NCI-H146 (cell line): Measurements from ENCODE around the gene EEPD1.
"Not testable (repeated sequence)": the region's sequence is repeated elsewhere in the genome, so short reads cannot be mapped to it uniquely, and the experiment has no call there.

ENCODE experiments used
- DNase-seq: peaks from one replicate; lab custom pipeline; 2025; lab: John Stamatoyannopoulos, UW

EEPD1 gene

DNA sequence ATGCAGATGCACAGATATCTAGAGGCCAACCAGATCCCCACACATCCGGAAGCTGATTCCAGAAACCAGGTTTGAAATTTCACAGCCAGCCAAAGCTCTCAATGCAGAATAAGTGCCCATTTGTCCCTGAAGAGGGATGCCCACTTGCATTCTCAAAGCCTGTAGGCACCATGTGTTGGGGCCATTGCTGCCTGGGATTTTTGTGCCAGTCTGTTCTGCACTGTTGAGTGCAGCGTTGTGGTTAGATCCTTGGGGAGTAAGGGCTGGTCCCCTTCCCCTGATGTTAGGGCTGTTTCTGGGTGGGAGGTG lies 62.4 kb downstream of the EEPD1 start:
- no peak for DNase-seq

DNA sequence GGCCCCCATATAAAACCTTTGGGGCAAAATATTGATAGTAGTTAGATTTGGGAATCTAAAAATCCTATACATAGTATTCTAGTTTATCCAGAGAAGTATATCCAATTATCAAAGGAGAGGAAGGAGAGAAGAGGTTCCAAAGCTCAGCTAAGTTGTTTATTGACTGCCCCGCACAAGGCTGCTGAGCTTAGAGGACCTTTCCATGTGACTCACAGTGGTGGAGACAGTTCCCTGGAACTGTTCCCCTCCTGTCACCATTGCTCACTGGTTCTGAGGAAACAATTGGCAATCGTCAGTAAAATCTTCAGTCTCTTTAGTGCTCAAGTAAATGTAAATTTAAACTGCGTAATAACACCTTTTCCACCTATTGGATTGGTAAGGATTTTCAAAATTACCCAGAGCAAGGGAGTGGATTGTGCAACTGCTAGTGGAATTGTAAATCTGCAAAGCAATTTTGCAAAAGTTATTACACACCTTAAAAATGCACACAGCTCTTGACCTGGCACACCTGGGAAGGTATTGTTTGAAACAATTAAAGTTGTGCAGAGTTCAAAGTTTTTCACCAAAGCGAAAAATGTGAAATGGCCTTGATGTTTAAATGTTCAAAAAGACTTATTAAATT lies 63.1 kb downstream of the EEPD1 start:
- DNase-seq, result no peak

GRCh38 chr7:36217211-36217960 lies 64.3 kb downstream of the EEPD1 start:
- no peak for DNase-seq

GRCh38 chr7:36217961-36218284 lies 64.9 kb downstream of the EEPD1 start:
- no peak for DNase-seq

DNA sequence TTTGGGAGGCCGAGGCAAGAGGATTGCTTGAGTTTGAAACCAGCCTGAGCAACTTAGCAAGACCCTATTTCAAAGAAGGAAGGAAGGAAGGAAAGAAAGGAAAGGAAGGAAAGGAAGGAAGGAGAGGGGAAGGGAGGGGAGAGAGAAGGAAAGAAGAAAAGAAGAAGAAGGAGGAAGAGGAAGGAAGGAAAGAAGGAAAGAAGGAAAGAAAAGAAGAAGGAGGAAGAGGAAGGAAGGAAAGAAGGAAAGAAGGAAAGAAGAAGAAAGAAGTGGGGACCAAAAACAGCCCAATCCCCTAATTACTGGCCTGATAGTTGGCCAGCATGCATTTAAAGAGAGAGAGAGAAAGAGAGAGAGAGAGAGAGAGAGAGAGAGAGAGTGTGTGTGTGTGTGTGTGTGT lies 66.4 kb downstream of the EEPD1 start:
- DNase-seq, result no peak

GRCh38 chr7:36223851-36224250 lies 70.8 kb downstream of the EEPD1 start:
- no peak for DNase-seq

DNA sequence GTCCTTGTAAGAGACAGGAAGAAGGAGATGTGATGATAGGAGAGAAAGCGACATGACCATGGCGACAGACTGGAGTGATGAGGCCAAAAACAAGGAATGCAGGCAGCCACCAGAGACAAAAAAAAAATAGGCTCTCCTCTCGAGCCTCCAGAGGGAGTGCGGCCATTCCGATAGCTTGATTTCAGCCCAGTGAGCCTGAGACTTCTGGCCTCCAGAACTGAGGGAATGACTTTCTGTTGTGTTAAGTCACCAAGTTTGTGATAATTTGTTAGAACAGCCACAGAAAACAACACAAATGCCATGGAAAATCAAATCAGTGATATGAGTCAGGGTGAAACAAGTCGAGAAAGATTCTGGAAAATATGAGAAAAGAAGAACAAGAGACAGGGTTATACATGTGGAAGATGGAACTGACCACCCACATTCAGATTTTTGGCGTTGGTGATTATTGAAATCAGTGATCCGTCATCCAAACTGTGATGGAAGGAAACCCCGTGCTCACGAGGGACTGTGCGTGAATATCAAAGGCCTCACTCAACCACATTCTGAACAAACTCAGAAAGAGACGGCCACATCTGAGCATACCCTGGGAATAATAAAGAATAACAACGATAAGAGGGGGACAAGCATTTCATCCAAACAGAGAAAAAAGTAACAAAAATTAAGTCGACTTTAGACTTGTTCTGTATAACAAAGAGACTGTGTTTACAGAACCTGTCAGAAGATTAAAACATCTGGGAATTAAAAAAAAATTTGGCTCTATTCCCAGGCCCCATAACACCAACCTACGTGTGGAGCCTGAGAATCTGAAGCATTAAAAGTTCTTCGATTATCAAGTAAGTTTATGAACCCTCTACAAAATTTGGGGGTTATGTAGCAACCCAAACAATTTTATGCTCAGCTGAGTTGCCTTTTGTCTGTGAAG lies 72.1 kb downstream of the EEPD1 start:
- no peak for DNase-seq

GRCh38 chr7:36226151-36226550 lies 73.1 kb downstream of the EEPD1 start:
- no peak for DNase-seq

DNA sequence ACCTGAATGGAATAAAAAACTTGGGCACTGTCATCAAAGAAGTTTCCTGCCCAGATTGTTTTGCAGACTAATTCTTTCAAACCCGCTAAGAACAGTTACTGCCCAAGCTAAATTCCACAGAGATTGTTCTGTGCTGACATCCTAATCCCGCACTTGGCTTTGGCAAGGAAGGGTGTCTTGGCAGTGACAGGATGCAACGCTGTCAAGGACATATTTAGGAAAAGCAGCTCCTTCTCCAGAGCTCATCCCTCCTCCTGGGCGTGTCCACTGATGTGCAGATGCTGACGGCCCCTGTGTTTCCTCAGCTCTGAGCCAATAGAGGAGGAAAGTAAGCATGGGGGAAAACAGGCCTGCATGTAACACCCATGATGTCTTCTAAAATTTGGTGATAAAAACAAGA lies 74.2 kb downstream of the EEPD1 start:
- DNase-seq, result no peak

- DNase-seq, result no peak
These were observed 75.0 kb downstream of the EEPD1 start for GRCh38 chr7:36228039-36228438.

GRCh38 chr7:36231406-36231805 lies 78.4 kb downstream of the EEPD1 start:
- DNase-seq, result no peak

GRCh38 chr7:36232555-36232954 lies 79.5 kb downstream of the EEPD1 start:
- no peak for DNase-seq

GRCh38 chr7:36232971-36233550 lies 80.0 kb downstream of the EEPD1 start:
- DNase-seq, result peak; percentile 40

DNA sequence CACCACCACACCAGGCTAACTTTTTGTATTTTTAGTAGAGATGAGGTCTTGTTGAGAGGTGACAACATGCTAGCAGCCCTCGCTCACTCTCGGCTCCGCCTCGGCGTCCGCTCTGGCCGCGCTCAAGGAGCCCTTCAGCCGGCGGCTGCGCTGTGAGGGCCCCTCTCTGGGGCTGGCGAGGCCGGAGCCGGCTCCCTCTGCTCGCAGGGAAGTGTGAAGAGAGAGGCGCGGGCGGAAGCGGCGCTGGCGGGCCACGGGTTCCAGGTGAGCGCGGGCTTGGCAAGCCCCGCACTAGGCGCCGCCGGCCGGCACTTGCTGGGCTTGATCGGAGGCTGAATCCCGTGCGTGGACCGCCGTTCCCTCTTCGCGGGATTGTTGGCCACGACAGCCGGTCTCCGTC lies 83.0 kb downstream of the EEPD1 start:
- DNase-seq, result no peak

GRCh38 chr7:36238138-36238537 lies 85.1 kb downstream of the EEPD1 start:
- DNase-seq, result no peak

DNA sequence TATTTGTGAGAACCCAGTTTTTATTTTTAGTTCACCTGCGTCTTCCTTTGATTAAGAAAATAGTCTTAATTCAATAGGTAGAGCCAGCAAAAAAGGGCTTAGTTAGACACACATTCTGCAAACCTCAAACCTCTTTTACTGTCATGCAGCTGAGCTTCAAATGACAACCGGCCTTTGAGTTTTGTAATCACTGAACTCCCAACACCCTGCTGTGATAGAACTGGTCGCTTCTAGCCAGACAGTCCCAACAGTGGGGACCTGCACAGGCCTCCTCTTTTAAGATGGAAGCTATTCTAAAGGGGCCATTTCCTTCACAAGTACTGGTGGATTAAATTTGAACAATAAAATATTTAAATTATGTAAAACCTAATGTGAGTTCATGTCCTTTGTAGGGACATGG lies 90.3 kb downstream of the EEPD1 start:
- peak; percentile 2 for DNase-seq

DNA sequence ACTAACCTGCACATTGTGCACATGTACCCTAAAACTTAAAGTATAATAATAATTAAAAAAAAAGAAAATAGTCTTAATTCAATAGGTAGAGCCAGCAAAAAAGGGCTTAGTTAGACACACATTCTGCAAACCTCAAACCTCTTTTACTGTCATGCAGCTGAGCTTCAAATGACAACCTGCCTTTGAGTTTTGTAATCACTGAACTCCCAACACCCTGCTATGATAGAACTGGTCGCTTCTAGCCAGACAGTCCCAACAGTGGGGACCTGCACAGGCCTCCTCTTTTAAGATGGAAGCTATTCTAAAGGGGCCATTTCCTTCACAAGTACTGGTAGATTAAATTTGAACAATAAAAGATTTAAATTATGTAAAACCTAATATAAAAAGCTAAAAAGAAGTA lies 90.9 kb downstream of the EEPD1 start:
- DNase-seq, result not testable (repeated sequence)

DNA sequence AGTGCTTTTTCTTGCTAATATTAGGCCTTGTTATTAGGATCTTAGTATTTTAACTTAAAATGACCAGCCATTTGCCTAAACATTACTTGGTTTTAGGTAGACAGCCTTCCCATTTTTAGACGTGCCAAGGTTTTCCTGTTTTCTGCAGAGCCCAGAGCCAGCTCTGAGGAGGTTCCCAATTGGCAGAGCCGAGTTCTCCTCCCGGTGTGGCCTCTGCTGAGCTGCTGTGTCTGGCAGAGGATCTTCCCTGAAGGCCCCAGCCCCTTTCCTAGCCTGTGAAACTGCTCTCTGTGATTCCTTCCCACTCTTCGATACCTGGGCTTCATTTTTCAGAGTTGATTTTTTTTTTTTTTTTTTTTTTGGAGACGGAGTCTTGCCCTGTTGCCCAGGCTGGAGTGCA lies 91.4 kb downstream of the EEPD1 start:
- DNase-seq, result no peak

- peak; percentile 55 for DNase-seq
These were observed 92.7 kb downstream of the EEPD1 start for GRCh38 chr7:36245684-36246299.

GRCh38 chr7:36249091-36249490 lies 96.0 kb downstream of the EEPD1 start:
- DNase-seq, result no peak

DNA sequence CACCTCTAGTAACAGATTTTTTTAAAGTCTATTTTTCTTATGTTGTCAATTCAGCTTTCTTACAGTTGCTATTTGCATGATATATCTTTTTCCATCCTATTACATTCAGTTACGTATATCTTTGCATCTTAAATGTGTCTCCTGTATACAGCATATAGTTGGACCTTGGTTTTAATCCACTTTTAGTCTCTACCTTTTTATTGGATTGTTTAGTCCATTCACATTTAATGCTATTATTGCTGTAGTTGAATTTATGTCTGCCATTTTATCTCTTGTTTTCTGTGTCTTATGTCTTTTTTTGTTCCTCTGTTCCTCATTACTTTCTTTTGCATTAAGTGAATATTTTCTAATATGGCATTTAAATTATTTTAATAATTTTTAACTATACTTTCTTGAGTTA lies 100.6 kb downstream of the EEPD1 start:
- no peak for DNase-seq

DNA sequence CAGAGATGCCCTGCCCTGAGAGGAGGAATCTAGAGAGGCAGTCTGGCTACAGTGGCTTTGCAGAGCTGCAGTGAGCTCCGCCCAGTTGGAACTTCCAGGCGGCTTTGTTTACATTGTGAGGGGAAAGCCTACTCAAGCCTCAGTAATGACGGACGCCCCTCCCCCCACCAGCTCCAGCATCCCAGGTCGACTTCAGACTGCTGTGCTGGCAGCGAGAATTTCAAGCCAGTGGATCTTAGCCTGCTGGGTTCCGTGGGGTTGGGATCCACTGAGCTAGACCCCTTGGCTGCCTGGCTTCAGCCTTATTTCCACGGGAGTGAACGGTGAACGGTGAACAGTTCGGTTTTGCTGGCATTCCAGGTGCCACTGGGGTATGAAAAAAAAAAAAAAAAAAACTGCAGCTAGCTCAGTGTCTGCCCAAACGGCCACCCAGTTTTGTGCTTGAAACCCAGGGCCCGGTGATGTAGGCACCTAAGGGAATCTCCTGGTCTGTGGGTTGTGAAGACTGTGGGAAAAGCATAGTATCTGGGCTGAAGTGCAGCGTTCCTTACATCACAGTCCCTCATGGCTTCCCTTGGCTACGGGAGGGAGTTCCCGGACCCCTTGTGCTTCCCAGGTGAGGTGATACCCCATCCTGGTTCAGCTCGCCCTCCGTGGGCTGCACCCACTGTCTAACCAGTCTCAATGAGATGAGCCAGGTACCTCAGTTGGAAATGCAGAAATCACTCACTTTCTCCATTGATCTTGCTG lies 105.6 kb downstream of the EEPD1 start:
- DNase-seq, result peak; percentile 90
